HepG2 (cell line): ENCODE results near the gene EPC2. TPM values are rescaled to one million over a fixed set of nuclear protein-coding genes. Genes with fewer than 3 reads are reported as not detected.

Source experiments
- ATAC-seq: fragments of 200-7000 bp; cut with Tn5 transposase; 3 replicates; pipeline ENCODE4 v1.9.1; 2020; ENCODE audit warnings: mild to moderate bottlenecking, moderate library complexity
- BruUV-seq: library from RNA; stranded (reverse); fragments of 400-500 nt; replicated peaks from 2 replicates; lab custom pipeline; 2021; lab: Mats Ljungman, UMichigan
- CTCF ChIA-PET: fragments of 300-600 bp; formaldehyde crosslinking; extraction: SDS; loops from one replicate; lab custom pipeline; 2021; ENCODE audit warnings: low total read pairs, inconsistent platforms, low intra/inter-chr PET ratio; lab: Yijun Ruan, JAX
- POLR2A ChIA-PET: fragments of 350-600 bp; sonication (Branson Sonifier 250); formaldehyde crosslinking; loops from one replicate; lab custom pipeline; 2020; ENCODE audit warnings: antibody characterized with exemption, inconsistent platforms; lab: Yijun Ruan, JAX
- DNase-seq: peaks from one replicate; pipeline ENCODE4 v3.0.0-alpha.2; 2015; ENCODE audit warnings: low spot score
- FAIRE-seq: peaks from 3 replicates; lab custom pipeline; 2011; peaks lifted over from hg19 to GRCh38; lab: Jason Lieb, UNC
- H2AFZ ChIP-seq: one replicate; pipeline ENCODE4 v1.6.1; 2011; ENCODE audit warnings: low read length, inconsistent platforms
- H3K27ac ChIP-seq: fragments of 300-600 bp; 3 replicates; pipeline ENCODE4 v1.8.0; 2011; ENCODE audit warnings: mixed run types, mild to moderate bottlenecking, mixed read lengths, low read length, inconsistent platforms; ENCODE audit not compliant: insufficient read depth; ENCODE audit errors: extremely low read length
- H3K27me3 ChIP-seq, 2 experiments: fragments of 200-600 bp in 1 of 2; 2 replicates in 1 of 2; 3 replicates in 1 of 2; pipeline versions ENCODE4 v1.6.0 to v1.8.0; 2011; ENCODE audit warnings: low read length in 2 of 2, mild to moderate bottlenecking in 2 of 2, moderate library complexity in 2 of 2, inconsistent platforms in 1 of 2; ENCODE audit not compliant: insufficient read depth in 2 of 2, control insufficient read depth in 1 of 2
- H3K36me3 ChIP-seq, 2 experiments: fragments of 200-600 bp in 1 of 2; replicated peaks in 1 of 2; 2 replicates in 1 of 2; 3 replicates in 1 of 2; pipeline versions ENCODE4 v1.5.1 to v1.8.0; 2011; ENCODE audit warnings: low read length in 2 of 2, inconsistent platforms in 1 of 2; ENCODE audit not compliant: insufficient read depth in 2 of 2, control insufficient read depth in 1 of 2
- H3K4me1 ChIP-seq: 2 replicates; pipeline ENCODE4 v1.5.1; 2012; ENCODE audit warnings: low read length, inconsistent platforms; ENCODE audit not compliant: insufficient read depth
- H3K4me2 ChIP-seq: 2 replicates; pipeline ENCODE4 v1.6.0; 2011; ENCODE audit warnings: low read depth, low read length, inconsistent platforms
- H3K4me3 ChIP-seq, 3 experiments: fragments of 200-600 bp in 1 of 3; sonication (generic), shearing (Covaris generic) in 1 of 3; replicated peaks in 1 of 3; 2 replicates each; pipeline ENCODE4 v1.5.1; 2011 to 2016; ENCODE audit warnings: low read length in 3 of 3, inconsistent platforms in 2 of 3, low read depth in 2 of 3, mild to moderate bottlenecking in 2 of 3, control low read depth in 1 of 3, mixed read lengths in 1 of 3; ENCODE audit not compliant: insufficient read depth in 1 of 3
- H3K79me2 ChIP-seq: one replicate; pipeline ENCODE4 v1.6.1; 2011; ENCODE audit warnings: low read length, inconsistent platforms; ENCODE audit not compliant: insufficient read depth
- H3K9ac ChIP-seq: 2 replicates; pipeline ENCODE4 v1.6.0; 2011; ENCODE audit warnings: mild to moderate bottlenecking, low read depth, low read length, inconsistent platforms; ENCODE audit not compliant: insufficient read depth
- H3K9me3 ChIP-seq: 2 replicates; pipeline ENCODE4 v1.5.1; 2012; ENCODE audit warnings: mild to moderate bottlenecking, low read length
- H4K20me1 ChIP-seq: 2 replicates; pipeline ENCODE4 v1.6.0; 2011; ENCODE audit warnings: inconsistent platforms, mild to moderate bottlenecking, low read length, moderate library complexity; ENCODE audit not compliant: insufficient read depth
- ATM ChIP-seq: fragments of 450-650 bp; IDR thresholded peaks from 2 replicates; pipeline ENCODE4 v1.7.1; 2017; ENCODE audit warnings: mild to moderate bottlenecking, borderline replicate concordance
- BATF2 ChIP-seq: sonication (generic); formaldehyde crosslinking; IDR thresholded peaks from 2 replicates; pipeline ENCODE4 v1.8.0; 2022; ENCODE audit warnings: mild to moderate bottlenecking, missing genetic modification reagents, moderate library complexity
- ISX ChIP-seq: sonication (generic); formaldehyde crosslinking; conservative IDR thresholded peaks from 2 replicates; pipeline ENCODE4 v1.5.0; 2020; ENCODE audit warnings: missing genetic modification reagents
- KDM1A ChIP-seq: IDR thresholded peaks from 2 replicates; pipeline ENCODE4 v1.6.1; 2016; ENCODE audit warnings: missing compliant biosample characterization
- MYNN ChIP-seq: sonication (generic); formaldehyde crosslinking; IDR thresholded peaks from 2 replicates; pipeline ENCODE4 v1.4.0; 2020; ENCODE audit warnings: mild to moderate bottlenecking, low read depth, missing genetic modification reagents
- NFIC ChIP-seq: IDR thresholded peaks from 2 replicates; pipeline ENCODE4 v1.6.1; 2012; ENCODE audit warnings: mild to moderate bottlenecking, low read length, inconsistent platforms
- REL ChIP-seq: sonication (generic); formaldehyde crosslinking; conservative IDR thresholded peaks from 2 replicates; pipeline ENCODE4 v1.8.0; 2022; ENCODE audit warnings: mild to moderate bottlenecking, missing genetic modification reagents, moderate library complexity
- RFX3 ChIP-seq: IDR thresholded peaks from 2 replicates; pipeline ENCODE4 v1.6.1; 2016; ENCODE audit warnings: missing biosample characterization, missing genetic modification reagents
- SNAI1 ChIP-seq: sonication (generic); formaldehyde crosslinking; IDR thresholded peaks from 2 replicates; pipeline ENCODE4 v1.5.0; 2020; ENCODE audit warnings: mild to moderate bottlenecking, missing genetic modification reagents, borderline replicate concordance
- SRSF4 ChIP-seq: fragments of 200-400 bp; formaldehyde crosslinking; IDR thresholded peaks from one replicate; pipeline ENCODE4 v1.6.1; 2018; ENCODE audit warnings: mild to moderate bottlenecking, low read depth, low read length, moderate library complexity; ENCODE audit not compliant: poor library complexity, severe bottlenecking
- ZFP62 ChIP-seq: sonication (generic); formaldehyde crosslinking; IDR thresholded peaks from 2 replicates; pipeline ENCODE4 v1.4.0; 2020; ENCODE audit warnings: missing genetic modification reagents
- ZNF414 ChIP-seq: sonication (generic); formaldehyde crosslinking; IDR thresholded peaks from 2 replicates; pipeline ENCODE4 v1.5.0; 2020; ENCODE audit warnings: missing genetic modification reagents
- WGBS: methylation state at CpG from one replicate; pipeline ENCODE4 v1.1.6; 2017; ENCODE audit warnings: low lambda C conversion rate; 5-methylcytosine and 5-hydroxymethylcytosine counted together
- in situ Hi-C: cut with HindIII; loops from 2 replicates; pipeline ENCODE4 v1.10.0; 2017; ENCODE audit warnings: low pct_unique_long_range_greater_than_20kb; ENCODE audit not compliant: extremely low pct_ligation_motif_present
- intact Hi-C: fragments of 100-400 bp; cut with micrococcal nuclease; formaldehyde crosslinking; loops from one replicate; pipeline ENCODE4 v1.10.0; 2022; ENCODE audit not compliant: unreplicated experiment
- polyA plus RNA-seq, 8 experiments: library from polyadenylated mRNA; depleted of rRNA in 3 of 8; stranded (reverse) in 7 of 8; unstranded in 1 of 8; fragments of >200 nt; fragmentation: Illumina TruSeq in 4 of 8; extraction: Trizol in 4 of 8; gene quantifications; 2 replicates each; pipeline versions ENCODE4 v1.2.1 to v1.2.3, GENCODE V29; 2011 to 2016; ENCODE audit warnings: low read depth in 4 of 8, missing spikeins in 1 of 8, mixed read lengths in 1 of 8; ENCODE audit not compliant: insufficient read depth in 1 of 8
- total RNA-seq, 5 experiments: library from RNA; depleted of rRNA; stranded (reverse); fragments of >200 nt; fragmentation: Illumina TruSeq; extraction: Trizol; gene quantifications; 2 replicates each; pipeline ENCODE4 v1.2.3, GENCODE V29; 2016; ENCODE audit warnings: low read depth in 1 of 5
- TF ChIP-seq, protein P1 (sequence below): sonication (generic); formaldehyde crosslinking; IDR thresholded peaks from 2 replicates; pipeline ENCODE4 v1.8.1; 2022; ENCODE audit warnings: mild to moderate bottlenecking, missing genetic modification reagents
- TF ChIP-seq, protein P2 (sequence below): sonication (generic); formaldehyde crosslinking; IDR thresholded peaks from 2 replicates; pipeline ENCODE4 v1.8.0; 2022; ENCODE audit warnings: mild to moderate bottlenecking, missing genetic modification reagents, moderate library complexity
- TF ChIP-seq, protein P3 (sequence below): sonication (generic); formaldehyde crosslinking; IDR thresholded peaks from 2 replicates; pipeline ENCODE4 v1.4.0; 2020; ENCODE audit warnings: missing genetic modification reagents

The EPC2 gene
- total and polyA plus RNA-seq, 2 of the 13 experiments (the other 11 are each of a cell fraction or from before 2014, with no cell fraction given): 20.5 to 22.0 TPM

DNA sequence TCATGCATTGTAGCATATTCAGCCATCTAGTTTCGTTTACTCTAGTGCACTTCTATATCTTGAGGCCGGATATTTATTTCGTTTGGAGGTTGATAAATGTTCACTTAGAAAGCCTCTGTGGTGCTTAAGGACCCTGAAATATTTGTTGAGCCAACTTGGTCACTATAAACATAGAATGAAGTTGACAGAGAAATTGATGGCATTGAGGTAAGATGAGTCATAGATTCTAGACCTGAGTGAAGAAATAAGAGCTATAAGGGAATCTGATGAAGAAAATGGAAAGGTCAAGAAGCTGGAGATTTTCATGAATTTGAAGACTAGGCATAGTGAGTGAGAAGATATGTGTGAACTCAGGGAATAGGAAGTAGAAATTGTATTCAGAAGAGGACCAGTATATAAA lies 35.9 kb downstream of the EPC2 start:
- Histone ChIP-seq H3K9ac (no peak overlapping the region), H3K4me1 (no peaks in the 10 kb centered on the region), H3K79me2 (peaks cover 81% of the 10 kb centered on the region), H4K20me1 (peaks cover 23% of the 10 kb centered on the region), H3K27me3 (no peaks in the 10 kb centered on the region), H3K27ac (no peak overlapping the region), H3K9me3 (no peaks in the 10 kb centered on the region), H3K4me3 (no peak overlapping the region), H3K4me2 (no peak overlapping the region), H2AFZ (no peak overlapping the region), H3K36me3 (no peaks in the 10 kb centered on the region)
- BruUV-seq: no TSS peak
- ATAC-seq (no peak), DNase-seq (no peak), FAIRE-seq (no peak)
- WGBS: 98% methylated on average over 3 of the region's 3 CpGs
- CTCF ChIA-PET: no interaction called here
- in situ Hi-C loops (no loop called here), intact Hi-C loops (no loop called here)
- POLR2A ChIA-PET: no interaction called here
- no peak for TF ChIP-seq ATM
- TF ChIP-seq SNAI1: no peak
- TF ChIP-seq, protein P1, sequence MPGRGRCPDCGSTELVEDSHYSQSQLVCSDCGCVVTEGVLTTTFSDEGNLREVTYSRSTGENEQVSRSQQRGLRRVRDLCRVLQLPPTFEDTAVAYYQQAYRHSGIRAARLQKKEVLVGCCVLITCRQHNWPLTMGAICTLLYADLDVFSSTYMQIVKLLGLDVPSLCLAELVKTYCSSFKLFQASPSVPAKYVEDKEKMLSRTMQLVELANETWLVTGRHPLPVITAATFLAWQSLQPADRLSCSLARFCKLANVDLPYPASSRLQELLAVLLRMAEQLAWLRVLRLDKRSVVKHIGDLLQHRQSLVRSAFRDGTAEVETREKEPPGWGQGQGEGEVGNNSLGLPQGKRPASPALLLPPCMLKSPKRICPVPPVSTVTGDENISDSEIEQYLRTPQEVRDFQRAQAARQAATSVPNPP (CRISPR knock-in tag): no peak
- no peak for TF ChIP-seq SRSF4
- TF ChIP-seq ZFP62: no peak
- TF ChIP-seq REL (CRISPR knock-in tag): no peak
- TF ChIP-seq BATF2 (CRISPR knock-in tag): no peak
- TF ChIP-seq MYNN: no peak
- no peak for TF ChIP-seq ZNF414 (CRISPR knock-in tag)
- TF ChIP-seq RFX3 (CRISPR knock-in tag): no peak
- no peak for TF ChIP-seq ISX (CRISPR knock-in tag)
- TF ChIP-seq, protein P2, sequence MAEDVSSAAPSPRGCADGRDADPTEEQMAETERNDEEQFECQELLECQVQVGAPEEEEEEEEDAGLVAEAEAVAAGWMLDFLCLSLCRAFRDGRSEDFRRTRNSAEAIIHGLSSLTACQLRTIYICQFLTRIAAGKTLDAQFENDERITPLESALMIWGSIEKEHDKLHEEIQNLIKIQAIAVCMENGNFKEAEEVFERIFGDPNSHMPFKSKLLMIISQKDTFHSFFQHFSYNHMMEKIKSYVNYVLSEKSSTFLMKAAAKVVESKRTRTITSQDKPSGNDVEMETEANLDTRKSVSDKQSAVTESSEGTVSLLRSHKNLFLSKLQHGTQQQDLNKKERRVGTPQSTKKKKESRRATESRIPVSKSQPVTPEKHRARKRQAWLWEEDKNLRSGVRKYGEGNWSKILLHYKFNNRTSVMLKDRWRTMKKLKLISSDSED (CRISPR knock-in tag): no peak
- no peak for TF ChIP-seq NFIC
- TF ChIP-seq KDM1A (CRISPR knock-in tag): no peak
- TF ChIP-seq, protein P3, sequence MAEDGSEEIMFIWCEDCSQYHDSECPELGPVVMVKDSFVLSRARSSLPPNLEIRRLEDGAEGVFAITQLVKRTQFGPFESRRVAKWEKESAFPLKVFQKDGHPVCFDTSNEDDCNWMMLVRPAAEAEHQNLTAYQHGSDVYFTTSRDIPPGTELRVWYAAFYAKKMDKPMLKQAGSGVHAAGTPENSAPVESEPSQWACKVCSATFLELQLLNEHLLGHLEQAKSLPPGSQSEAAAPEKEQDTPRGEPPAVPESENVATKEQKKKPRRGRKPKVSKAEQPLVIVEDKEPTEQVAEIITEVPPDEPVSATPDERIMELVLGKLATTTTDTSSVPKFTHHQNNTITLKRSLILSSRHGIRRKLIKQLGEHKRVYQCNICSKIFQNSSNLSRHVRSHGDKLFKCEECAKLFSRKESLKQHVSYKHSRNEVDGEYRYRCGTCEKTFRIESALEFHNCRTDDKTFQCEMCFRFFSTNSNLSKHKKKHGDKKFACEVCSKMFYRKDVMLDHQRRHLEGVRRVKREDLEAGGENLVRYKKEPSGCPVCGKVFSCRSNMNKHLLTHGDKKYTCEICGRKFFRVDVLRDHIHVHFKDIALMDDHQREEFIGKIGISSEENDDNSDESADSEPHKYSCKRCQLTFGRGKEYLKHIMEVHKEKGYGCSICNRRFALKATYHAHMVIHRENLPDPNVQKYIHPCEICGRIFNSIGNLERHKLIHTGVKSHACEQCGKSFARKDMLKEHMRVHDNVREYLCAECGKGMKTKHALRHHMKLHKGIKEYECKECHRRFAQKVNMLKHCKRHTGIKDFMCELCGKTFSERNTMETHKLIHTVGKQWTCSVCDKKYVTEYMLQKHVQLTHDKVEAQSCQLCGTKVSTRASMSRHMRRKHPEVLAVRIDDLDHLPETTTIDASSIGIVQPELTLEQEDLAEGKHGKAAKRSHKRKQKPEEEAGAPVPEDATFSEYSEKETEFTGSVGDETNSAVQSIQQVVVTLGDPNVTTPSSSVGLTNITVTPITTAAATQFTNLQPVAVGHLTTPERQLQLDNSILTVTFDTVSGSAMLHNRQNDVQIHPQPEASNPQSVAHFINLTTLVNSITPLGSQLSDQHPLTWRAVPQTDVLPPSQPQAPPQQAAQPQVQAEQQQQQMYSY (CRISPR knock-in tag): no peak
